Activated T-cell treated with anti-CD3 and anti-CD28 coated beads, Interleukin-2, amount 50 U/mL, for 4 hours (primary cell): ENCODE measurements around the gene CNPY2. TPM values are rescaled to one million over a fixed set of nuclear protein-coding genes. Genes with fewer than 3 reads are reported as not detected.
"Not testable (repeated sequence)": the region's sequence is repeated elsewhere in the genome, so short reads cannot be mapped to it uniquely, and the experiment has no call there.

ENCODE experiments used
- ATAC-seq, 2 donors: fragments of 200-7000 bp; cut with Tn5 transposase; one replicate each; pipeline ENCODE4 v1.10.0; 2021
- DNase-seq: peaks from one replicate; pipeline ENCODE4 v3.0.0-alpha.2; 2020
- H3K27me3 Mint-ChIP-seq: one replicate; pipeline ENCODE4 v1.8.0; 2021; ENCODE audit warnings: low read depth, mixed read lengths
- H3K36me3 Mint-ChIP-seq: one replicate; pipeline ENCODE4 v1.8.0; 2022; ENCODE audit warnings: mixed read lengths; ENCODE audit not compliant: insufficient read depth
- H3K4me1 Mint-ChIP-seq: one replicate; pipeline ENCODE4 v1.8.0; 2021; ENCODE audit warnings: low read depth, mixed read lengths
- H3K4me3 Mint-ChIP-seq: one replicate; pipeline ENCODE4 v1.8.0; 2021; ENCODE audit warnings: mild to moderate bottlenecking, moderate library complexity, mixed read lengths
- H3K9me3 Mint-ChIP-seq: one replicate; pipeline ENCODE4 v1.8.0; 2021; ENCODE audit warnings: mixed read lengths
- total RNA-seq, 3 donors: library from RNA; stranded (reverse); gene quantifications; one replicate each; pipeline ENCODE4 v1.2.1, GENCODE V29; 2021

The CNPY2 gene
- total RNA-seq, 3 donors from 2014 or later, result 162 to 178 (median 174) TPM

GRCh38 chr12:56338308-56339157 lies 22.7 kb upstream of the CNPY2 start, which contains the start of gene IL23A:
IL23A (plus strand) TSS chr12:56338884; CDS start chr12:56339045, 161 bp downstream.
- Mint-ChIP-seq H3K36me3 (peaks cover 10% of the 10 kb centered on the region), H3K4me1 (peaks cover 43% of the 10 kb centered on the region), H3K4me3 (peak within 1 kb of the TSS; percentile 92), H3K27me3 (no peaks in the 10 kb centered on the region), H3K9me3 (no peaks in the 10 kb centered on the region)
- peak; percentile 86 for DNase-seq
- ATAC-seq, result peak; percentile 82 to 84

- no peak for ATAC-seq
- Mint-ChIP-seq H3K36me3 (peaks cover 5% of the 10 kb centered on the region), H3K9me3 (no peaks in the 10 kb centered on the region)
Measured at GRCh38 chr12:56337753-56338251, 22.0 kb upstream of the CNPY2 start.

GRCh38 chr12:56336361-56337167 lies 20.8 kb upstream of the CNPY2 start:
- Mint-ChIP-seq H3K4me3 (no peak overlapping the region), H3K36me3 (peaks cover 2% of the 10 kb centered on the region), H3K9me3 (no peaks in the 10 kb centered on the region), H3K27me3 (no peaks in the 10 kb centered on the region), H3K4me1 (peaks cover 55% of the 10 kb centered on the region)
- DNase-seq (no peak), ATAC-seq (no peak)

More at GRCh38 chr12:56337753-56338251, 22.0 kb upstream of the CNPY2 start:
- H3K27me3 Mint-ChIP-seq, result no peaks in the 10 kb centered on the region
- peak overlapping the region; percentile 58 for H3K4me3 Mint-ChIP-seq
- peaks cover 50% of the 10 kb centered on the region for H3K4me1 Mint-ChIP-seq
- no peak for DNase-seq

GRCh38 chr12:56335527-56335926 lies 19.7 kb upstream of the CNPY2 start:
- H3K36me3 Mint-ChIP-seq, ATAC-seq, H3K9me3 Mint-ChIP-seq, DNase-seq, H3K27me3 Mint-ChIP-seq, H3K4me3 Mint-ChIP-seq: not testable (repeated sequence)
- peaks cover 55% of the 10 kb centered on the region for H3K4me1 Mint-ChIP-seq

GRCh38 chr12:56334490-56334793 lies 18.7 kb upstream of the CNPY2 start:
- Mint-ChIP-seq H3K4me3 (peak overlapping the region; percentile 95), H3K9me3 (no peaks in the 10 kb centered on the region), H3K27me3 (no peaks in the 10 kb centered on the region), H3K4me1 (peaks cover 48% of the 10 kb centered on the region), H3K36me3 (peaks cover 4% of the 10 kb centered on the region)
- DNase-seq (no peak), ATAC-seq (no peak)

GRCh38 chr12:56333679-56334489 lies 18.1 kb upstream of the CNPY2 start, which contains the start of gene PAN2:
PAN2 (minus strand) TSS chr12:56334000; CDS start chr12:56333094, 906 bp downstream.
- Mint-ChIP-seq H3K4me3 (peak within 1 kb of the TSS; percentile 95), H3K27me3 (no peaks in the 10 kb centered on the region), H3K36me3 (peaks cover 4% of the 10 kb centered on the region), H3K4me1 (peaks cover 43% of the 10 kb centered on the region), H3K9me3 (no peaks in the 10 kb centered on the region)
- peak; percentile 88 for DNase-seq
- ATAC-seq, result peak; percentile 91

GRCh38 chr12:56333197-56333678 lies 17.4 kb upstream of the CNPY2 start:
- DNase-seq (no peak), ATAC-seq (peak; percentile 27 to 35)
- Mint-ChIP-seq H3K27me3 (no peaks in the 10 kb centered on the region), H3K9me3 (no peaks in the 10 kb centered on the region), H3K36me3 (peaks cover 3% of the 10 kb centered on the region), H3K4me3 (peak overlapping the region; percentile 95), H3K4me1 (peaks cover 36% of the 10 kb centered on the region)

GRCh38 chr12:56332512-56333196 lies 16.9 kb upstream of the CNPY2 start:
- Mint-ChIP-seq H3K4me3 (peak overlapping the region; percentile 95), H3K4me1 (peaks cover 30% of the 10 kb centered on the region), H3K27me3 (no peaks in the 10 kb centered on the region), H3K9me3 (no peaks in the 10 kb centered on the region), H3K36me3 (peaks cover 7% of the 10 kb centered on the region)
- ATAC-seq, result no peak
- no peak for DNase-seq

- Mint-ChIP-seq H3K9me3 (no peaks in the 10 kb centered on the region), H3K4me1 (peaks cover 20% of the 10 kb centered on the region), H3K4me3 (no peak overlapping the region), H3K27me3 (no peaks in the 10 kb centered on the region), H3K36me3 (peaks cover 21% of the 10 kb centered on the region)
- no peak for DNase-seq
- ATAC-seq, result no peak
Measured at GRCh38 chr12:56330936-56331490, 15.2 kb upstream of the CNPY2 start.

- H3K36me3 Mint-ChIP-seq, result peaks cover 49% of the 10 kb centered on the region
- no peak for DNase-seq
- no peaks in the 10 kb centered on the region for H3K9me3 Mint-ChIP-seq
- H3K27me3 Mint-ChIP-seq, result no peaks in the 10 kb centered on the region
- ATAC-seq, result no peak
- H3K4me1 Mint-ChIP-seq, result peaks cover 3% of the 10 kb centered on the region
- no peak overlapping the region for H3K4me3 Mint-ChIP-seq
Measured at GRCh38 chr12:56326533-56326932, 10.7 kb upstream of the CNPY2 start.

GRCh38 chr12:56326126-56326525 lies 10.3 kb upstream of the CNPY2 start:
- H3K4me3 Mint-ChIP-seq, result no peak overlapping the region
- ATAC-seq (no peak), DNase-seq (no peak)
- H3K36me3 Mint-ChIP-seq, result peaks cover 47% of the 10 kb centered on the region
- no peaks in the 10 kb centered on the region for H3K9me3 Mint-ChIP-seq
- H3K27me3 Mint-ChIP-seq, result no peaks in the 10 kb centered on the region
- peaks cover under 1% of the 10 kb centered on the region for H3K4me1 Mint-ChIP-seq

GRCh38 chr12:56324206-56324605 lies 8.4 kb upstream of the CNPY2 start:
- ATAC-seq (no peak), DNase-seq (no peak)
- Mint-ChIP-seq H3K36me3 (peaks cover 52% of the 10 kb centered on the region), H3K27me3 (no peaks in the 10 kb centered on the region), H3K9me3 (no peaks in the 10 kb centered on the region), H3K4me3 (no peak overlapping the region), H3K4me1 (peaks cover 2% of the 10 kb centered on the region)

- not testable (repeated sequence) for H3K4me3 Mint-ChIP-seq, H3K4me1 Mint-ChIP-seq, H3K9me3 Mint-ChIP-seq, H3K27me3 Mint-ChIP-seq, ATAC-seq, DNase-seq
- H3K36me3 Mint-ChIP-seq, result peaks cover 40% of the 10 kb centered on the region
Measured at GRCh38 chr12:56321610-56322009, 5.8 kb upstream of the CNPY2 start.
